ENCODE data around the gene SLC8A1.

DNA sequence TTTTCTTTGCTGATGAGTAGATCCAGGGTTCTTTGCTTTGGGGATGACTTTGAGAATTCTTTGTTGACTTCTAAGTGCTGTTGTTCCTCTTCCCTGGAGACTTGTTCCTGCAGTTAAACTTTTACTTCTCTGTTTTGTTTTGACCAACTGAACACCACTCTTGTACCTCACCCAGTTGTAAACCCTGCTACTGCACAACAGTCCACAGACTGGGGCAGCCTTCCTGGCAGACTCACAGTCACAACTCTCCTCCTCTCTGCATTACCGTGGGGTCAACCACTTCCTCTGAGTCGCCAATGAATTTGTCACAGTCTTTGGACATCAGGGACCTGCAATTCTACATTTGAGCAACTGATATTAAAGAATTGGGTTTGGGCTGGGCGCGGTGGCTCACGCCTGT, 3.8 kb upstream of the SLC8A1 start:
- TF ChIP-seq, protein P1, sequence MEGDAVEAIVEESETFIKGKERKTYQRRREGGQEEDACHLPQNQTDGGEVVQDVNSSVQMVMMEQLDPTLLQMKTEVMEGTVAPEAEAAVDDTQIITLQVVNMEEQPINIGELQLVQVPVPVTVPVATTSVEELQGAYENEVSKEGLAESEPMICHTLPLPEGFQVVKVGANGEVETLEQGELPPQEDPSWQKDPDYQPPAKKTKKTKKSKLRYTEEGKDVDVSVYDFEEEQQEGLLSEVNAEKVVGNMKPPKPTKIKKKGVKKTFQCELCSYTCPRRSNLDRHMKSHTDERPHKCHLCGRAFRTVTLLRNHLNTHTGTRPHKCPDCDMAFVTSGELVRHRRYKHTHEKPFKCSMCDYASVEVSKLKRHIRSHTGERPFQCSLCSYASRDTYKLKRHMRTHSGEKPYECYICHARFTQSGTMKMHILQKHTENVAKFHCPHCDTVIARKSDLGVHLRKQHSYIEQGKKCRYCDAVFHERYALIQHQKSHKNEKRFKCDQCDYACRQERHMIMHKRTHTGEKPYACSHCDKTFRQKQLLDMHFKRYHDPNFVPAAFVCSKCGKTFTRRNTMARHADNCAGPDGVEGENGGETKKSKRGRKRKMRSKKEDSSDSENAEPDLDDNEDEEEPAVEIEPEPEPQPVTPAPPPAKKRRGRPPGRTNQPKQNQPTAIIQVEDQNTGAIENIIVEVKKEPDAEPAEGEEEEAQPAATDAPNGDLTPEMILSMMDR (IDR thresholded peaks at IDR 0.05): no peak
- TF ChIP-seq POLR2AphosphoS5 (IDR thresholded peaks at IDR 0.05): no peak
- TF ChIP-seq EP300 (IDR thresholded peaks at IDR 0.05): no peak
